Measurements from ENCODE around the gene MTHFD2L. TPM values are rescaled to one million over a fixed set of nuclear protein-coding genes. Genes with fewer than 3 reads are reported as not detected.

The MTHFD2L gene
- total and polyA plus RNA-seq, 2 experiments from 2014 or later, result 10.8 to 12.3 TPM

DNA sequence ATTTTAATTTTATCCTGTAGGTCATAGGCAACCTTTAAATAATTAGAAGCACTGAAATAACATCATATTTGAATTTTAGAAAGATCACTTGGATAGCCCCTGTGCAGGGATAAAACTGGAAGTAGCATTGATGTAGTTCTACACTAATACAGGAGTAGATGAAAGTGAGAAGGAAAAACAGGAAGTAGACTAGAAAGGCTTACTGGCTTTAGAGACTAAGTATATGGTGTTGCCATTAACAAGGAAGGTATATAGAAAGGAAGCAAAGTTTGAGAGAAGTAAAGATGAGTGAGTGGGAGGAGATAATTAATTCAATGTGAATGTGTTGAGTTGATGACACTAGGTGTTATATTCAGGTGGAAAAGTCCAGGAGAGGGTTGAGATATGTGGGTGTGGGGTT, 77.2 kb downstream of the MTHFD2L start:
- no peak for DNase-seq (ENCODE audit: low read depth in 1 of 2, low spot score in 1 of 2)
- no peaks in the 10 kb centered on the region for H3K27me3 ChIP-seq
- TF ChIP-seq, protein P1, sequence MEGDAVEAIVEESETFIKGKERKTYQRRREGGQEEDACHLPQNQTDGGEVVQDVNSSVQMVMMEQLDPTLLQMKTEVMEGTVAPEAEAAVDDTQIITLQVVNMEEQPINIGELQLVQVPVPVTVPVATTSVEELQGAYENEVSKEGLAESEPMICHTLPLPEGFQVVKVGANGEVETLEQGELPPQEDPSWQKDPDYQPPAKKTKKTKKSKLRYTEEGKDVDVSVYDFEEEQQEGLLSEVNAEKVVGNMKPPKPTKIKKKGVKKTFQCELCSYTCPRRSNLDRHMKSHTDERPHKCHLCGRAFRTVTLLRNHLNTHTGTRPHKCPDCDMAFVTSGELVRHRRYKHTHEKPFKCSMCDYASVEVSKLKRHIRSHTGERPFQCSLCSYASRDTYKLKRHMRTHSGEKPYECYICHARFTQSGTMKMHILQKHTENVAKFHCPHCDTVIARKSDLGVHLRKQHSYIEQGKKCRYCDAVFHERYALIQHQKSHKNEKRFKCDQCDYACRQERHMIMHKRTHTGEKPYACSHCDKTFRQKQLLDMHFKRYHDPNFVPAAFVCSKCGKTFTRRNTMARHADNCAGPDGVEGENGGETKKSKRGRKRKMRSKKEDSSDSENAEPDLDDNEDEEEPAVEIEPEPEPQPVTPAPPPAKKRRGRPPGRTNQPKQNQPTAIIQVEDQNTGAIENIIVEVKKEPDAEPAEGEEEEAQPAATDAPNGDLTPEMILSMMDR (IDR thresholded peaks at IDR 0.05; ENCODE audit: low read depth, low read length), result no peak

DNA sequence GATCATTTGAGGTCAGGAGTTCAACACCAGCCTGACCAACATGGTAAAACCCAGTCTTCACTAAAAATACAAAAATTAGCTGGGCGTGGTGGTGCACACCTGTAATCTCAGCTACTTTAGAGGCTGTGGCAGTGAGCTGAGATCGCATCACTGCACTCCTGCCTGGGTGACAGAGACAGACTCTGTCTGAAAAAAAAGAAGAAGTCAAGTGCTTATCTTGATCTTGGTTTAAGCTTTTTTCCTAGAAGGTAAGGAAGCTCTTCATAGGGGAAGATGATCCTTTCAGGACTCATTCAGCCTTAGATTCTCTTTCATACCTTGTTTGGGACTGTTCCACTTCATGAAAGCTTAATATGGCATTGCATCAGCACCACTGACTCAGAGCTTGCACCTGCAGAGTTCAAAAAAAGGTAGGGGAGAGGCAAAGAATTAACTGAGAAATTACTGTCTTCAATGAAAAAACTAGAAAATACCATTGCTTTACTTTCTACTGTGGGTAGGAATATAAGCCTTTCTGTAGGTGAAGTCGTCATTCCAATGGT, 79.6 kb downstream of the MTHFD2L start:
- H3K36me3 ChIP-seq, result no peaks in the 10 kb centered on the region
- no peaks in the 10 kb centered on the region for H3K9me3 ChIP-seq (ENCODE audit: low read depth)
- H3K27ac ChIP-seq, result no peak overlapping the region
- H3K4me1 ChIP-seq (ENCODE audit: low read depth), result no peaks in the 10 kb centered on the region
- TF ChIP-seq, protein P1 (IDR thresholded peaks at IDR 0.05; ENCODE audit: low read depth, low read length), result no peak
- no peaks in the 10 kb centered on the region for H3K27me3 ChIP-seq
- no peak overlapping the region for H3K4me3 ChIP-seq
- DNase-seq (ENCODE audit: low read depth in 1 of 2, low spot score in 1 of 2), result no peak

More for the DNA sequence above, 77.2 kb downstream of the MTHFD2L start:
- Histone ChIP-seq H3K4me1 (ENCODE audit: low read depth) (no peaks in the 10 kb centered on the region), H3K27ac (no peak overlapping the region), H3K36me3 (no peaks in the 10 kb centered on the region), H3K4me3 (no peak overlapping the region), H3K9me3 (ENCODE audit: low read depth) (no peaks in the 10 kb centered on the region)

DNA sequence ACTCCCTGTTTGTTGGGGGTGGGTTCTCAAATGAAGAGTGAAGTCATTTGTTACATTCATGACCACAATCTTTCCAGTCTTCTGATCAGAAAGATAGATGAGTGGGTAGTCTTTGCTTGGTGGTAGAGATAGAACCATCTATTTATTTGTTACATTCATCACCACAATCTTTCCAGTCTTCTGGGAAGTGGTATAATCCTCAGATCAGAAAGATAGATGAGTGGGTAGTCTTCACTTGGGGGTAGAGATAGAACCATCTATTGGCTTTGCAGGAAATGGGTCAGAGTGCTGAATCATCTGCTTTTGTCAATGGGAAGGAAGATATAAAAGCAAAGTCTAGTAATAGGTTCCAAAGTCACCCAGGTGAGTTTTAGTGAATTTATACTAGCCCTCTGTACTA, 86.1 kb downstream of the MTHFD2L start:
- DNase-seq (ENCODE audit: low read depth in 1 of 2, low spot score in 1 of 2), result no peak
- Histone ChIP-seq H3K36me3 (no peaks in the 10 kb centered on the region), H3K27me3 (no peaks in the 10 kb centered on the region), H3K9me3 (ENCODE audit: low read depth) (no peaks in the 10 kb centered on the region), H3K4me1 (ENCODE audit: low read depth) (no peaks in the 10 kb centered on the region), H3K4me3 (no peak overlapping the region), H3K27ac (no peak overlapping the region)
- TF ChIP-seq, protein P1 (IDR thresholded peaks at IDR 0.05; ENCODE audit: low read depth, low read length), result no peak

DNA sequence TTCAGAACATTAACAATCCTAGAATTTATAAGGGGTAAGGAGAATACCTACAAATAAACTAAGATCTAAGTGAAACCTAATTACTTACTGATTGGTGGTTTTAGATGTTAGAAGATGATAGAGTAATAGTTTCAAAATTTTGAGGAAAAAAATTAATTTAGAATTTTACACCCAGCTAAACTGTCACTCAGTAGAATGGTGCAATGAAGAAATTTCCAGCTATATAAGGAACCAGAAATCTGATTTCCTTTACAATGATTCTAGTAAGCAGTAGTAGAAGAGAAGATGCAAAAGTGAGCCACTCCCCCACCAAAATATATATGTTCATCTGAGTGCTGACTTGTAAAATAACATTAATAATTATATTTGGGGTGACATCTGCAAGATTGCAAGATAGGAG, 95.0 kb downstream of the MTHFD2L start:
- Histone ChIP-seq H3K27me3 (no peaks in the 10 kb centered on the region), H3K4me3 (no peak overlapping the region), H3K9me3 (ENCODE audit: low read depth) (no peaks in the 10 kb centered on the region), H3K4me1 (ENCODE audit: low read depth) (no peaks in the 10 kb centered on the region), H3K27ac (no peak overlapping the region), H3K36me3 (no peaks in the 10 kb centered on the region)
- TF ChIP-seq, protein P1 (IDR thresholded peaks at IDR 0.05; ENCODE audit: low read depth, low read length), result no peak
- no peak for DNase-seq (ENCODE audit: low read depth in 1 of 2, low spot score in 1 of 2)

GRCh38 chr4:74254386-74254785, 96.5 kb downstream of the MTHFD2L start:
- no peak overlapping the region for H3K4me3 ChIP-seq
- TF ChIP-seq, protein P1 (IDR thresholded peaks at IDR 0.05; ENCODE audit: low read depth, low read length), result no peak
- H3K27me3 ChIP-seq, result no peaks in the 10 kb centered on the region
- no peaks in the 10 kb centered on the region for H3K36me3 ChIP-seq
- no peak overlapping the region for H3K27ac ChIP-seq
- no peaks in the 10 kb centered on the region for H3K9me3 ChIP-seq (ENCODE audit: low read depth)
- H3K4me1 ChIP-seq (ENCODE audit: low read depth), result no peaks in the 10 kb centered on the region
- DNase-seq (ENCODE audit: low read depth in 1 of 2, low spot score in 1 of 2), result no peak

All from cardiac muscle cell (in vitro differentiated cells and primary cell).